Activated CD4-positive, CD25-positive, alpha-beta regulatory T cell treated with anti-CD3 and anti-CD28 coated beads, Interleukin-2, amount 50 U/mL, for 16 hours (primary cell): ENCODE measurements around the gene INPP5B.

Experiments
- DNase-seq: peaks from one replicate; pipeline ENCODE4 v3.0.0-alpha.2; 2020; ENCODE audit warnings: low read depth, low spot score

INPP5B gene

DNA sequence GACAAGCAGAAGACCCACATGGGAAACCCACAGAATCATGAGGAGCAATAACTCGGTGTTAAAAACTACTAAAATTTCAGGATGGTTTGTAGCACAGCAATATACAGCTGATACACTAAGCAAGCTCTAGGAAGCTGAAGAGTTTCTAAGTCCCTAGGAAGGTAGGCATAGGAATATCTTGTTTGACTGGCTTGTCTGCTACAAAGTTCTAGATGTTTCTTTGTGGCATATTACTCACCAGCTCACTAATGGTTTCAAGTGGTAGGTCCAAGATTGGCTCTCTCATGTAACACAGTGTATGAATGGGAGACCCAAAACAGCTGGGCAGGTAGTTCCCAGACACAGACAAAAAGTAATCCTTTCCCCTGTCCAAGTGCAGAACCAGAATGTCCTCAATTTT is 74.2 kb downstream of the INPP5B start:
- DNase-seq, result no peak

DNA sequence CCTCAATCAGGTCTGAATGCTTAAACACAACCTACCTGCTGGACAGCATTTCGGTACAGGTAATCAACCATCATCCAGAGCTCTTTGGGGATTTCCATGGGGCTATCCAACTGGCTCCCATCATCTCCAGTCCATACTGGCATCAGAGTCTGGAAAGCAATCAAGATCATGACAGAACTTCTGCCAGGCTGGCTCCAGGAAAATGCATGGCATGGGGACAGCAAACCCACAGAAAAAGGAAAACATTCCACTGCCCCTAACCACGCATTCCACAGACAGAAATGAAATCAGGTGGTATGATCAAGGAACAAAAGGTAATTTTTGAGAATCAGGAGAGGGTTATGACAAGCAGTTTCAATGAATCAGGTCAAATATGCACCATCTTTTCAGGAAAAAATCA is 78.4 kb downstream of the INPP5B start:
- DNase-seq, result no peak

DNA sequence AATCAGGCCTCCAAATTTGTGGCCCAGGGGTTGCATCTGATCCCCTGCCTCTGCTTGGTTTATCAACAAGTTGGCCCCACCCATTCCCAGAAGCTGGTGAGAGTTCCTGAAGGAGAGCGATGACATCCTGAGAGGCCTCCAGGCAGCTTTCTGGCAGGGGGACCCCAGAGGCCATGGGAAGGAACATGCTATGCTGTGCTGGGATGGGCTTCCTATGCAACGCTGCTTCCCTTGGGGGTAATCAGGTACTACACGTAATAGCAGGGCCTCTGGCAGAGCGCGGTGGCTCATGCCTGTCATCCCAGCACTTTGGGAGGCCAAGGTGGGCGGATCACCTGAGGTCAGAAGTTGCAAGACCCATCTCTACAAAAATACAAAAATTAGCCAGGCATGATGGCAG is 79.1 kb downstream of the INPP5B start:
- DNase-seq, result no peak

DNA sequence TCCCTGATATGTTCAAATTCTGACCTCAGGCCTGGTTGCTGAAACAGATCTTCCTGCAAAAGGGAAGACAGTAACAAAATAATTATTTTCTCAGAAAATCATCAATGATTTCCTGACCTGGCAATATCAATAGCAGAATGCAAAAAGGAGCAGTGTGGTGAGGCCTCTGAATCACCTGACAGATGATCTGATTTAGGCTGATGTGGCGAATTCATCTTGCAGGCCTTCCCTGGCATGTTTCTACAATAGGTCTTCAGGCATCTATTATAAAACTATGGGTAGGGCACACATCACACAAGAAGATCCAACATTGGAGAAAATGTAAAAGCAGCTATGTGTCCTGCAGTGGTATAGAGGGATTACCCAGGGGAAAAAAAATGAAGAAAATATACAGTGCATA is 80.4 kb downstream of the INPP5B start:
- no peak for DNase-seq

DNA sequence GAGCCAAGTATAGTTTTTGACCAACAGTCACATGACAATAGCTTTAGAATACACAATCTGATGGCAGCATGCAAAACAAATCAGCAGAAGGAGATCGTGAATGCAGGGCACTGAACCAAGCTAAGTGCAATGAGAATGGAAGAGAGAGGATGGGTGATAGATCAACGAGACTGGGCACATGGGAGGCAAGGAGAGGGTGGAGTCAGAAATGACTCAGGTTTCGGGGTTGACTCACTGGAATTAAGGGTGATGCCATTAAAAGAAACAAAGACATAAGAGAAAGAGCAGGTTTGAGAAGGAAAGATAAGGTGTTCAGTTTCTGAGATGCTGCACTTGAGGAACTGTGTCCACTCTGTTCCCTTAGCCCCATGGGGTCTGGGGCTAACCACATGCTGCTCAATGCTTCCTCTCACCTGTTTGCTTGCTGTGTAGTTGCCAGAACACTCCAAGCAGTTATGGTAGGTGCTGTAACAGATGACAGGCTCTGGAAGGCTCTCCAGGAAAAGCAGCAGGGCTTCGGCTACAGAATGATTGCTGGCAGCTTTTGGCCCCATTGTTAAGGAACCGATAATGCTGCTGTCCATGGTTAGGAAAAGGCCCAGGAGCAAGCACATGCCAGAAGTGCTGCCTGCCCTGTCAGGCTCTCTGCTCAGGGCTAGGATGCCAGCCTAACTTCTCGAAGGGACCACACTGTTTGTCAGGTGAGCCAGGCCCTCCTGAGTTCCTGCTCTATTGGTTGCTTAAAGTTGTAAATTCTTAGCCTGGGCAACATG is 81.3 kb downstream of the INPP5B start:
- no peak for DNase-seq

DNA sequence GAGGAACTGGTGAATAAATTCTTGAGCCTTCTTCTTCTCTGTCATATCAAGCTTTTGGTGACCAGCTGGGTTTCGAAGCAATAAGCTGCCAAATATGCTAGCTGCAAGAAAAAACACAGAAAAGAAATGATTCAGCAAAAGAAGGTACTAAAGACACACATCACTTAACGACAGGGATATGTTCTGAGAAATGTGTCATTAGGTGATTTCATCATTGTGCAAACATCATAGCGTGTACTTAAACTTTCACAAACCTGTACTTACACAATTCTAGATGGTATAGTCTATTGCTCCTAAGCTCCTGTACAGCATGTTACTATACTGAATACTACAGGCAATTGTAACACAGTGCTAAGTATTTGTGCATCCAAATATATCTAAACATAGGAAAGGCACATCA is 84.5 kb downstream of the INPP5B start:
- DNase-seq, result no peak

DNA sequence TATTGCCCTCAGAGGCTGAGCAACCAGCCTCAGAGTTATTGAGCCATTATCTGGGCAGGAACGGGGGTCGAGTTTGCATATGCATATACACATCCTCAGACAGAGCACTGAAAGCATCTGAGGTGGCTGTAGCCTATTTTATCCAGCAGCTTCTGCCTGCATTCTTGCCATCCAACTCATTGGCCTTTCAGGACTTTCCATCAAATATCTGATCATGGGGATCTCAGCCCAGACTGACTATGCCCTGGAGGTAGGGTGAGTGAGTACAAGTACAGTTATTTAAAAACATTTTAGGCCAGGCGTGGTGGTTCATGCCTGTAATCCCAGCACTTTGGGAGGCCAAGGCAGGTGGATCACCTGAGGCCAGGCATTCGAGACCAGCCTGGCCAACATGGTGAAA is 85.7 kb downstream of the INPP5B start:
- DNase-seq, result no peak

DNA sequence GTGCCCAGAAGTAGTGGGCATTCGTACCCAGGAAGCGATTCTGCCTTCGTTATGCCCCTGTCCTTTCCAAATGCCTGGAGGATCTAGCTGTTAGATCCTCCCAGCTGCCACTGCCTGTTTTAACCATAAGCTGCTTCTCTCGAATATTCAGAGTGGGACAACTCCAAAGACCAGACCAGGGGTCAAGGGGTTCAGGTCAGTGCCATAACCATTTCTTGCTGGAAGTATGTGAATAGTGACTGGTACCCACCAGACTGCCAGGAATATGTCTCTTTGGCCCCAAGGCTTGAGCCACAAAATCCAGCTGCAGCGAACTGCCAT is 86.5 kb downstream of the INPP5B start:
- no peak for DNase-seq

DNA sequence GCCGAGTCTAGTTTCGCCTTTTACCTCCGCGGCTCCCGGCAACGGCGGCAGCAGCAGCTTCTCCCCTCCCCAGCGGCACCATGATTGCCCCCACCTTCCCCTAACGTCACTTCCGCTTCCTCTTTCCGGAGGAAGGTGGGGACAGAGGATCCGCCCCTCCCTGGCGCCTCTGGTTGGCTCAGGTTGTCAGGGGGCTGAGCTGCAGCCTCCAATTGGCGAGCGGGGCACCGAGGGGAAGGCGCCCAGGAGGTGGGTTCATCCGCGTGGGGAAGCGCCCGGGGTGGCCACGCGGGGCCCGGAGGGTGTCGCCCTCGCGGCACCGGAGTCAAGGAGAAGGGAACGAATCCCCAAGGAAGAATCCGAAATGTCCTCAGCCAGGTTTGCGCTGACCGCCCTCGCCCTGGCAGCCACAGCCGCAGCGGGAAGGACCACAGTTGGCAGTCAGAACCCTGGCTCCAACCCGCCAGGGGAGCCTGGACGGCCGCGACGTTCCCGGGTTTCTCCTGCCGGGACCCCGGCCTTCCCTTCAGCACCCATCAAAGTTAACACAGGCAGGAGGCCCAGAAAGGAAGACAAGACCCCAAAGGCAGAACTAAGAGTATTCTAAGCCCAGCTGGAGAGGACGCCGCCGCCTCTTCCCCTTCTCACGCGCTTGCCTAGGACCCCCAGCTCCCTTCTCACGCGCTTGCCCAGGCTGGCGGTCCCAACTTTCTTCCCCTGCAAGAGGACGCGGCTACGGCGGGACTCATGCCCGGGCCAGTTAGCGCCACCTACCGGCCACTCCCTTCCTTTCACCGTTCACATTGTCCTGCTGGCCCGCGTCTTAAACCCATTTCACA is 87.1 kb downstream of the INPP5B start, which contains the start of gene MTF1:
MTF1 (minus strand) TSS at position 86 of the 839 bp plus-strand sequence. CDS start 1,934 bp downstream, outside the sequence.
- peak; percentile 96 for DNase-seq

DNA sequence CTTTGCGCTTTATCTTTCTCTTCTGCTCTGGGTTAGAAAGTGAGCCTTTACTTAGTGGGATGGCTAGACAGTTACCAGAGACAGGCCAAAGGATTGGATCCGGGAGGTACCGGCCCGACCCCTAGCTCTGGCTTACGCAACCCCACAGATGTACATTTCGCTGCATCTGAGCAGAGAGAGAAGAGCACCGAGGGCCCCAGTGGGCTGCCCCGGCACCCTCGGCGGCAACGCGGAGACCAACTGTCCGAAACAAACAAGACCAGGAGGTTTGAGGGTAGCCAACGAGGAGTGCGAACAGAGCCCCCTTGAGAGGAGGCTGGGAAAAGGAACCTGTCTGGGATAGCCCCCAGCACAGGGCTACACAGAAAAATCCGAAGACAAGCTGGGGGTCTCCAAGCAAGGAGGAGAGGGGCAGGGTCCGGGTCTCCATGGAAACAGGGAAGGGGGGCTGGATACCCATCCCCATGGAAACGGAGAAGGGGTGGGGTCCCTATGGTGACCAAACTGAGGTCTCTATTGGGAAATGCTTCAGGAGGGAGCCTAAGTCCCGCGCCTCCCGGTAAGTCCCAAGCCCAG is 87.8 kb downstream of the INPP5B start:
- no peak for DNase-seq

DNA sequence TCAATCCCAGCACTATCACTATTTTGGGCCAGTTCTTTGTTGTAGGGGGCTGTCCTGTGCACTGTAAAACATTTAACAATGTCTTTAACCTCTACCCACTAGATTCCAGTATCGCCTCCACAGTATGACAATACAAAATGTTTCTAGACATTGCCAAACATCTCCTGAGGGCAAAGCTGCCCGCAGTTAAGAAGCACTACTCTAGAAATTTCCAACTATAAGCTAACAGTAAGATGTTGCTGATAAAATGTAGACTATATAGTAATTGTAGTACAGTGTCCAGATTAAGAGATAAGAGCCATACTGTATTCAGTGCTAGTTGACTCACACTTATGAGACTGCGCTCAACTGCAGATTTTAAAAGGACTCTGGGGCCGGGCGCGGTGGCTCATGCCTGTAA is 92.4 kb downstream of the INPP5B start:
- no peak for DNase-seq

DNA sequence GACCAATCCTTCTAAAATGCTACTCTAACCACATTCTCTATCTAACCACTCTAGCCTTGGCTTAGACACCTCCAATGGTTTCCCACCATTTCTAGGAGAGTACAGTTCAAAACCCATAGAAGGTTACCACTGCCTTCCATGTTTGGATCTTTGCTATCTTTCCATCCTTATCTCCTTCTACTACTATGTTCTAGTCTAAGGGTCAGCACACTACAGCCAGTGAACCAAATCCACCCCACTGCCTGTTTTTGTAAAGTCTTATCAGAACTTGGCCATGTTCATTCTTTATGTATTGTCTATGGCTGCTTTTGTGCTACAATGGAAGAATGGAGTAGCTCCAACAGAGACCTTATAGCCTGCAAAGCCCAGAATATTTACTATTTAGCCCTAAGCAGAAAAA is 93.7 kb downstream of the INPP5B start:
- no peak for DNase-seq

DNA sequence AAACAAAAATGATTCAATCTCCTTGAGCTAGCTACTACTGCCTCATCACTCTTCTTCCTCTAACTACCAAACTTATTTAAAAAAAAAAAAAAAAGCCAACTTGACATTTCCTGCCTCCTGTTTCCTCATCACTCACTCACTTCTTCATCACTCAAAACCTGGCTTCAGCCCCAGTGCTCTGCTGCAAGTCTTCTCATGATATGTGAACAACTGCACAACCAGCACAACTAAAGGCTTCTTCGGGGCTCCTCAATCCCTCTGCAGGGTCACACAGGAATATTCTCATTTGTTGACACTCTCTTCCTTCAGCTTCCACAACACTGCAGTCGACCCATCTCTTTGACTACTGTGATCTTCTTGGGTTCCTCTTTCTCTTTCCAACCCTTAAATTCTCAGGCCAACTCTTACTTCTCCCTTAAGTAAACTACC is 95.1 kb downstream of the INPP5B start:
- no peak for DNase-seq

DNA sequence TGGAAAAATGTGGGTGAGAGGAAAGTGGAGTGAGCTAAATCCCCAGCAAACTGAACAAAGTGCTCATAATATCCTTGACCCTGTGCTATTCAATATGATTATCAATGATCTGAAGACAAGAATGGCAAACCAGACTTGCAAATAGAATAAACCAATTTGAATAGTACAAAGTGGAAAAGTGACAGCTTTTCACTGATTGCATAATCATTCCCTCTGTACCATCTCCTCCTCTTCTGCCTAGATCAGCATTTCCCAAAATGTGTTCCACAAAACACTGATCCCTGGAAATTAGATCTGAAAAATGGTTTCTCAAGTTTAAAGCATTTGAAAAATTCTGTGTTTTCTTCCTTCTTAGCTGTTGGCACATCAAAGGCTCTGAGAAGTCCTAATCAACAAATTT is 95.6 kb downstream of the INPP5B start:
- no peak for DNase-seq

DNA sequence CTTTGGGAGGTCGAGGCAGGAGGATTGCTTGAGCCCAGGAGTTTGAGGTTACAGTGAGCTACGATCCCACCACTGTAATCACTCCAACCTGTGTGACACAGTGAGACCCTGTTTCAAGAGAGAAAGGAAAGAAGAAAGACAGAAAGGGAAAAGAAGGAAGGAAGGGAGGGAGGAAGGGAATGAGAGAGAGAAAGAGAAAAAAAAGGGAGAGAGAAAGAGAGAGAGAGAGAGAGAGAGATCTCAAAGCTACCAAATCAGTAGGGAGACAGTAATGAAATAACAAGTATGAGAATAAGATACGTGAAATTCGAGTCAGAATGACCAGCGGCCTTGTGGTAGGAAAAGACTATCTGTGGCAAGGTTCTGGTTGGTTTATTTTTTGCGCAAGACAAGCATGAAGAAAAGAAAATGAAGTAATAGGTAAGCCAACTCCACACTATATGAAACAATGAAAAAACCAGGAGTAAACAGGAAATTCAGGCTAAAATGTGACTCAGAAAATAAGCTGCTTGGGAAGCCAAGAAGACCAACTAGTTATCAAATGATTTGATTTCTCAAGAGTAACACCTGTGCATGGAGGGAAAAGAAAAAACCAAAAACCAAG is 96.4 kb downstream of the INPP5B start:
- DNase-seq, result no peak

DNA sequence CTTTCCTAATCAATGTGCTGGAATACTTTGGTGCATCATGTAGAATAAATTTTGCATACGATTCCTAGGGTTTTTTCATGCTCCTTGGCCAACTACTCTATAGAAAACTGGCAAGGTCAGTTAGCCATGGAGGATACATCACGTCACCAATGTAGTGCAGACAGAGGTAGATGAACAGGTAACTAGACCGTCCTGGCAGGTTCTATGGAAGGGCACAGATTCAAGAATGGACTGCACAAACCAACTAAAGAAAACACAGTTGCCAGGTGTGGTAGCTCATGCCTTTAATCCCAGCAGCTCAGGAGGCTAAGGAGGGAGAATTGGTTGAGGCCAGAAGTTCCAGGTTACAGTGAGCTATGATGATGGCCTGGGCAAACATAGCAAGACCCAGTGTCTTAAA is 97.4 kb downstream of the INPP5B start:
- no peak for DNase-seq

DNA sequence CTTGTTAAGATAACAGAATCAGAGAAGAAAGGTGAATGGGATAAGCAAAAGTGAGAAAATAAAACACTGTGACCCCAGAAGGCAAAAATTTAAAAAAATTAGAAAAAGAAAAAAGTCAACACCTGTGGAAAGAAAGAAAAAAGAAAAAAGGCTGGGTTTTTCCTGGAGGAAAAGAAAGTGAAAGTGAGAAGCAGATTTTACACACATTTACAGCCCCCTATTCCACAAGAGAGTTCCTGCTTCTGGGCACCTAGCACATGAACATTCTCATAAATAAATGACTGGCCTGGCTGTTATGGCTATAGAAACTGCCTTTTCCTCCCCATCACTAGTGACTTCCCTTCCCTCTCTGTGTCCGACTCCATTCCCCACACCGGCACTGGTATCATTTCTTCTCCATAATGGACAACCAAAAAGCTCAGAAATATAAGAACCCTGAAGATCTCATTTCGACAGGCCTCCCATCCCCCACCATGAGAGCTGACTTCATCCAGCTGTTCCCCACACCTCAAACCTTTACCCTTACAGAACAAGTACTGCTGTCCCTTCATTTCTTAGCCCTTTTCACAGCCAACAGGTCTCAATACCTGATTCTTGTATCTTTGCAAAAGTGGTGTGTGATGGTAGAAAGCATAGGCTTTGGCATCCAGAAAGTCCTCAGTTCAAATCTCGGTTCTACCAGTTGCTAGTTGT is 100.1 kb downstream of the INPP5B start:
- no peak for DNase-seq

DNA sequence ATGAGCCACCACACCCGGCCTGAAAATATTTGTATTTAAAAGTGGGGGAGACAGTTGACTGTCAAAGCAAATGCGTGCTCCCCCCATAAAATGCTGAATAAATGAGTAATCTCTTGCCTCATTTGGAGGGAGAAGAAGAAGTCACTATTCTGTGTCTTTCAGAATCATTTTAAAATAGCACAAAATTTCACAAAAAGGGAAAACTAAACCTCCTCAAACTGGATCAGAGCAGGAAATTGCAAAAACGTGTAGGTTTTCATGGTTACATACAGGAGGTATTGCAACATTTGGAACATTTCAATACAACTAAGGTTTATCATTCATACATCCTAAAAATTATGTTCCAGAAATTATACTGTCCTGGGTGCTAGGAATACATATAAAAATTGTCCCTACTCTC is 101.1 kb downstream of the INPP5B start:
- no peak for DNase-seq

DNA sequence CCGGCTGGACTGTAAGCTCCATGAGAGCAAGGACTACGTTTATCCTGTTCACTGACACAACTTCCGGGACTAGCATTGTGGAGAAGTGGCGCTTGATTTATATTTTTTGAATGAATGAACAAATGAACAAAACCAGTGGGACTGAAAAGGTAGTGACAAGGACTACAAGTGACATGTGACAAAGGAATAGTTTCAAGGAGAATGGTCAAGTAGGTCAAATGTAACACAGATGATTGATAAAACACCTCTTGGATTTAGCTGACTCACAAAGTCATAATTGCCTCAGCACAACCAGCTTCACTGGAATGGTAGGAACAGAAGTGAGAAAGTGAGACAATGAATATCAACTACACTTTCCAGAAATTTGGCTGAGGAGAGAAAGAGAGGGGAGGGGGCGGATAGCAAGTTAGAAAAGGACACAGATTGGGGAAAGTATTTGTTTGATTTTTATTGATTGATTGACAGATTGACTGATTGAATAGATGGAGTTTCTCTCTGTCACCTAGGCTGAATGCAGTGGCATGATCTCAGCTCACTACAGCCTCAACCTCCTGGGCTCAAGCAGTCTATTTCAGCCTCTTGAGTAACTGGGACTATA is 101.7 kb downstream of the INPP5B start:
- no peak for DNase-seq

DNA sequence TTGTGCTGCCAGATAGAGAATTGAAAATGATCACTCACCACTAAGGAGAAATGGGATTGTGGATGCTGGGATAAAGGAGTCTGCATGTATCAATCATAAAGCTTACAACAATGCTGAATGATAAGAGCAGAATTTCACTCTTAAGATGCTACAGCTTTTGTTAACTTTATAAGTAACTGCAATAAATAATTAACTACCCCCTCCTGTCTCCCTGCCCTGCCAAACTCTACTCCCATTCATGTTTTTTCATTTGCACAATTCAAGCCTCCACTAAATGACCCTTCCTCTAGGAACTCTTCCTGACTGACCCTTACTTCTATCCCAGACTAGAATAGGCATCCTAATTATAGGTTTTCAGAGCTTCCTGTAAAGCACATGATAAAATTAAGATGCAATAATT is 102.3 kb downstream of the INPP5B start:
- DNase-seq, result no peak

DNA sequence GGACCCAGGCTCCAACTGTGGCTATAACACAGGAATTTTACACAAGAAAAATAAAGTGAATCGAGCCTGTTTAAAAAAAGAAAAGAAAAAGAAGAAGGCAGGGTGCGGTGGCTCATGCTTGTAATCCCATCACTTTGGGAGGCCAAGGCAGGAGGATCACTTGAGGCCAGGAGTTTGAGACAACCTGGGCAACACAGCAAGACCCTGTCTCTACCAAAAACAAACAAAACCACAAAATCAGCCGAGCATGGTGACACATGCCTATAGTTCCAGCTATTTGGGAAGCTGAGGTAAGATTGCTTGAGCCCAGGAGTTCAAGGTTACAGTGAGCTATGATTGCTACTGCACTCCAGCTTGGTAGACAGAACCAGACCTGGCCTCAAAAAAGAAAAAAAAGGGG is 105.2 kb downstream of the INPP5B start:
- no peak for DNase-seq
